Measurements from ENCODE around the gene SDK1.

SDK1 gene

GRCh38 chr7:4001742-4002141, 700.7 kb downstream of the SDK1 start:
- ATAC-seq, result no peak

GRCh38 chr7:4003503-4003902, 702.5 kb downstream of the SDK1 start:
- no peak for ATAC-seq

- no peak for ATAC-seq
These were observed 705.6 kb downstream of the SDK1 start for GRCh38 chr7:4006687-4007086.

DNA sequence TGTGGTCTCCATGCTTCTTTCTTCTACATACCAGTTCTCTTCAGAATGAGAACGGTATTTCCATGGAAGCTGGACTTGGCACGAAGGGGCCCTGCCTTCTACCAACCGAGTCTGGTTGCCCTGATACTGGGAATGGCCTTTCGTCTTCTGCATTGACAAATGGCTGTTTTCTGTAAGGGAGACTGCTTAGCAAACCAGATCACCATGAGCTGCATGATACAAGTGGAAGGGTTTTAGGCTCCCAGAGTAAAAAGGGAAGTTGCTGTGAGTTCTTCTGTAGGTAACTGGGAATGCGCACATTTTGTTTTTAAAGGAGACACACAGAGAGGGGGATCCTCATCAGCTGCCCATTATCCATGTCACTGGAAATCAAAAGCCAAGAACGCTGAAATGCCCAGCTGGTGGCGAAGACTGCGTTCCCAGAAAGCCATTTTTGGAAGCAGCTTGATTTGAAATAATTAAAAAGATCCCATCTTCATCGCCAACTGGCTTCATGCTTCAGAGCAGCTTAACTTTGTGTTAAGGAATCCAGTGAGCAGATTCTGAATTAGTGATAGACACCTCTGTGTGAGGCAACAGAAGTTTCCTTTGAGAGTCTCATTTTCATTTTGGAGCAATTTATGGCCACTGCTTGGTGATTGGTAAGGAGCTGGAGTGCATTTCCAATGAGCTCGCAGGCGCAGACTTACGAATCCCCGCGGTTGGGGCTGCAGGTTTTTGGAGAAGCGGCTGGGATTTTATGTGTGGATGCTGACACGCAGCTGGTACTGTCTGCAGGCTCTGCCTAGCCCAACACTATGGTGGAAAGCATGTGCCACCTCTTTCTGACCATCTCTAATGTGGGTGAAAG, 708.4 kb downstream of the SDK1 start:
- no peak for ATAC-seq

GRCh38 chr7:4010061-4010605, 709.1 kb downstream of the SDK1 start:
- ATAC-seq, result no peak

DNA sequence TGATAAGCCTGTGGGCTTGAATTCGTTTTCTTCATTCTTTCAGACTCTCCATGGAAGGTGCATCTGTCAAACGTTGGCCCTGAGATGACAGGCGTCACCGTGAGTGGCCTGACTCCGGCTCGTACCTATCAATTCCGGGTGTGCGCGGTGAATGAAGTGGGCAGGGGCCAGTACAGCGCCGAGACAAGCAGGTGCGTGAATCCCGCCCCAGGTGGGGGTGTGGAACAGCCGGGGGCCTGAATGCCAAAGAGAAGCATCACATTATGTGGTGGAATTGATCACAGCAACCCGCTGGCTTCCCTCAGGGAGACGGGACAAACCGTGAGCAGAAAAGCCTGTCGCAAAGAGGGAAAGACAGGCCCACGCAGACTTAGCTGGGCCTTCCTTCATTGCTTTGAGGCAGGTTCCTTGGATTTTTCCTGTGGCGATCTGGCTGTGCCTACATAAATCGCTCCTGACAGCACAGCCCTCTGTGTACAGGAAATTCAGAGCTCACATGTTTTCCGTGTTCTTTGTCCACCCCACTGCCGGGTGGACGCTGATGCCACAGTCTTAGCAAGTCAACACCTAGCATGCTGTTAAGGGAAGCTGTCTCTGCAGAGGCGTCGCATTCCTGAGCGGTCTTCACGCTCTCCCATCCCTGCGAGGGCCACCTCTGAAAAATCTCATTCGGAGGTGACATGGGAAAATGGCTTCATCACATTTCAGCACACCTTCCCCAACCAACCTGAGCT, 710.0 kb downstream of the SDK1 start:
- ATAC-seq, result no peak

DNA sequence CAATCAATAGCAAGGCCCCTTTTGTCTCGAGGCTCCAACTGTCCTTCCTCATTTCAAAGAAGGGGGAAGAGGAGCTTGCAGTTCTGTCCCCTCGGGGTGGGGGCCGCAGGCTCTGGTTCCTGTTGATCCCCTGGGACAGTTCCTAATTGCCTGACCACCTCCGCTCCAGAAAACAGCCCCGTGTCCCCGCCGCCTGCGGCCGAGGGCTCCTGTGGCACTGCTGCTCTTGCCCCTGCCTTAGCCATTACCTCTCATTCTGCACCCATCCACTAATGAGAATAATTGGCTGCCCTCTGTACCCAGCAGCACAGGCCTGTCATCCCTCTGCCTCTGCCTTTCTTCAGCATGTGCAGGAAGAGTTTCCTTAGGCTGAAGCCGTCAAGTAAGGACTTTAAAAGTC, 712.7 kb downstream of the SDK1 start:
- no peak for ATAC-seq

GRCh38 chr7:4014346-4015050, 713.4 kb downstream of the SDK1 start:
- ATAC-seq, result no peak

GRCh38 chr7:4015371-4015770, 714.3 kb downstream of the SDK1 start:
- ATAC-seq, result no peak

DNA sequence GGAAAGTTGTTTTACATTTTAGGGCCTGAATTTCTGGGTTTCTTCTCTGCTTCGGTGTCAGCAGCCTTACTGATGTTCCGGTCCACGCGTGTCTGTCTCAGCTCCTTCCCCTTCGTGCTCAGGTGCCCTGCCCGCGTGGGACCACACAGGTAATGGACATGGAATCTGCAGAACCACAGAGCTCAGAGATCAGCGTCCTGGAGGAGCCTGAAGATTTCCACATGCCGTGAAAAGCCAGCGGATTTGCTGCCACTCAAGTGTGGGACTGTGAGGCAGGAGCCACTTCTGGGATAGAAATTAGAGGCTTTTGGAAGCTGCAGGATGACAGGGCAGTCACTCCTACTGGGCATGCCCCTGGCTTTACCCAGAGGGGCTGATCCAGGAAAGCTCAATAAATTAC, 714.9 kb downstream of the SDK1 start:
- ATAC-seq, result no peak

DNA sequence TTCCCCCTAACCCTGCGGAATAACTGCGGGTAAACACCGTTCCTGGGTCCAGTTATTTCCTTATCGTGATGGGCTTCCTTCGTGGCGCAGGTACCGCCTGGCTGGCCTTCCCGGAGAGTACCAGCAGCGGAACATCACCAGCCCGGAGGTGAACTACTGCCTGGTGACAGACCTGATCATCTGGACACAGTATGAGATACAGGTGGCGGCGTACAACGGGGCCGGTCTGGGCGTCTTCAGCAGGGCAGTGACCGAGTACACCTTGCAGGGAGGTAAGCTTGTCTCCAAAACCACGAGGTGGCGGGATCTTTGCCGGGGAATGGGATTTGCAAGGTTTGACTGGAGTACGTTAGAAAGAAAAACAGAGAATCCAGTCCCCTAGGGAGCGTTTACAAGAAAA, 716.0 kb downstream of the SDK1 start:
- ATAC-seq, result no peak

DNA sequence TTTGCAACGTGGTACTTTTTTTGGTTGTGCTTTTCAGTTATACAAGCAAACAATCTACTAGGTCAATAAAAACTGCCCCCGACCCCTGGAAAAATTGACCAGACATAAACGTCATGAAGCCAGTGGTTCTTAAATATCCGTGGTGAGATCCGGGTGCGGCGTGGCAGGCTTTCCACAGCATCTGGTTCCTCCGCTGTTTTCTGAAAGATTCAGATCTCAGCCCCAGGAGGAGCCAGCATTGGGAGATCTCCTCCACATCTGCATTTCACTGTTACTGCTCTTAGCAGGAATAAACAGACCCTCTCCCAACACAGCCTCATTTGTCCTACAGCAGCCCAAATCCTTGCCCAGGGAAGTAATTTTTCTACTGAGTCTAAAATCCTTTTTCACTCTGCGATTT, 716.7 kb downstream of the SDK1 start:
- ATAC-seq, result no peak

- ATAC-seq, result no peak
These were observed 717.7 kb downstream of the SDK1 start for GRCh38 chr7:4018601-4019316.

GRCh38 chr7:4020086-4020485, 719.0 kb downstream of the SDK1 start:
- no peak for ATAC-seq

DNA sequence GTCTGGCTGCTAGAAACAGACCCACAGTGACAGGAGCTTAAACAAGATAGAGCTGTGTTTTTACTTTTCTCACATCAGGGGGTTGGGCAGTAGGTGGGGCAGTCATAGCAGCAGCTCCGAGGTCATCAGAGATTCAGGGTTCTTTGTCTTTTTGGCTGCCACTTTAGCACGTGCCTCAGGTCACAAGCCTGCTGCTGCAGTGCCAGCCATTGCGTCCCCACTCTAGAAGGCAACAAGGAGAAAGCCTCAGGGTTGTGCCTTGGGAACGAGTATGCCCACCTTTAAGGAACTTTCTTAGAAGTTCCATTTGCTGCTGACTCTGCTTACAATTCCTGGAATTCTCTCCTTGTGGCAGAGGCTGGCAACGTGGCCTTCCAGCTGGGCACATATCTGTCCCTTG, 720.4 kb downstream of the SDK1 start:
- no peak for ATAC-seq

GRCh38 chr7:4022265-4022664, 721.2 kb downstream of the SDK1 start:
- no peak for ATAC-seq

- ATAC-seq, result no peak
These were observed 722.5 kb downstream of the SDK1 start for GRCh38 chr7:4023502-4023901.

GRCh38 chr7:4024133-4024532, 723.1 kb downstream of the SDK1 start:
- ATAC-seq, result no peak

DNA sequence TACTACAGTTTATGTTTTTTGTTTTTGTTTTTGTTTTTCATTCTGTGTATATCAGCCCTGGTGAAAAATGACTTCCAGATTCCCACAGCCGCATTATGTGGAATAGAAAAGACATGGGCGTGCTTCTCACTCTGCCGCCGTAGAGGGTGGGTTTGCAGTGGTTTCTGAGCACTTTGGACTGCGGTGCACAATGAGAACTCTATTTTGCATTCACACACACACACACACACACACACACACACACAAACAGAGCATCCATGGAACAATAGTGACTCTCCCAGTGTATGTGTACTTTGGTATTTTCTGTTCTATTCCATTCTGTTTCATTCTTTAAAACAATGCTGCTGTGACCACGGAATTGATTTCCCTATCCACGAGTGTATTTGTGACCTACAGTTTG, 723.8 kb downstream of the SDK1 start:
- no peak for ATAC-seq

DNA sequence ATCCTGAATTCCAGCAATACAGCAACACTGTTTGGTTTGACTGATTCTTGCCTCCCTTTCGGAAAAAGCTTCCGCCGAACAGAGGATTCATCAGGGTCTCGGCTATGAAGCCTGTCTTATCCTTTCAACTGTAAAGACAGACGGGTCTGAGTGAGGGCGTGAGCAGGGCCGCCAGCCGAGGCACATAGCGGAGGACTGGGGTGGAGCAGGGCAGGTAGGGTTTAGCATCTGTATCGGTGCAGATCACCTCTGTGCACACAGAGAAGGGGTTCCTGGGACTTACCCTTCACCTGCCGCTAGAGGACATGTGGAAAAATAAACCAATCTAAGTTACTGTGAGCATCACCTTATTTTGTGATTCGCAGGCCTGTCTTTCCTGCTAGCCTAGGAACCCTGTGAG, 724.2 kb downstream of the SDK1 start:
- ATAC-seq, result no peak

DNA sequence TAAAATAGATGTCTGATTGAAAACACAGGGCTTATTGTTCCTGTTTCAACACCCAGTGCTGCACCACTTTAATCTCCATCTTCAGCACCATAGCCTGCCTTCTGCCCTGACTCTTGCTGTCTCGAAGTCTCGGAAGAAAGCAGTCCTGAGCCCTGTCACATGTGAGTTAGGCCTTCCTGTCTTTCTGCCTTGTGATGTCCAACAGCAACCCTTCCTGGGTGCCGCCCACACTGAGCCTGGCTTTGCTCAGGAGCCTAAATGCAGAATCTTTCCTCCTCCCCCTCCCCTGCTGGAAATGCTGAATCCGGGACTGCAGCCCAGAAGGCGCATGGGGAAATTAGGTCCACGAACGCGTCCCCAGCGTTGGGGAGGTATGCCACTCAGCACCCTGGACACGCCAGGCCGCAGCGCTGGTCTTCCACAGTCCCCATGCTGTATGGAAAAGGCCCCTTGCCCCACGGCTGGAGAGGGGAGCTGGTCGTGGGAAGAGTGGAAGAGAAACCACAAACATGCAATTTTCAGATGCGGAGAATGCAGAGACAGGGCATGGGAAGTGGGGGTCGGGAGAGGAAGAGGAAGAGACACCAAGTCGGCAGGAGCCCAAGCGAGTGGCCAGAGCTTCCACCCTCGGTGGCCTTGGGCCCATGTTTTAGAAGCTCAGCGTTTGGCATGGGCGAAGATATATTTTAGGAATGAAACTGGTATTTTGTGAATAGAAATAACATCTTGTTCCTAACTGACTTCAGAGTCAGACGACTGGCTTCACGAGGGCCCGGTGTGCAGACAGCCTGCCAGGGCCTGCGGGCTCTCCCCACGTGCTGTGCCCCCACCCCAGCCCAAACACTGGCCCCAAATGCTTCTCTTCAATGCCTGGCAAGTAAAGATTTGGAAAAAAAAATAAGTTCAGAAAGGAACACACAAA, 724.9 kb downstream of the SDK1 start:
- no peak for ATAC-seq
